Stimulated activated CD4-positive, alpha-beta T cell treated with anti-CD3 and anti-CD28 coated beads, Interleukin-2, amount 100 ng/mL, for 24 hours (primary cell): ENCODE measurements around the gene CCDC187.
"Not testable (repeated sequence)": the region's sequence is repeated elsewhere in the genome, so short reads cannot be mapped to it uniquely, and the experiment has no call there.

Source experiments
- DNase-seq, 2 donors: peaks; one replicate each; pipeline ENCODE4 v3.0.0-alpha.2; 2020

CCDC187 gene

GRCh38 chr9:136303825-136304416 lies at the start of gene CCDC187:
TSS of gene CCDC187 (minus strand) at chr9:136304094. CDS start at chr9:136303830, 264 bp downstream.
- DNase-seq, result no peak

GRCh38 chr9:136353088-136353487 lies 49.2 kb upstream of the CCDC187 start:
- DNase-seq, result no peak

GRCh38 chr9:136352682-136353081 lies 48.8 kb upstream of the CCDC187 start:
- DNase-seq, result no peak

- not testable (repeated sequence) for DNase-seq
Observed at GRCh38 chr9:136351868-136352267, 48.0 kb upstream of the CCDC187 start.

- no peak for DNase-seq
Observed at GRCh38 chr9:136351252-136351800, 47.4 kb upstream of the CCDC187 start.

GRCh38 chr9:136349546-136349945 lies 45.7 kb upstream of the CCDC187 start:
- DNase-seq, result no peak

- DNase-seq, result no peak
Observed at GRCh38 chr9:136348691-136349090, 44.8 kb upstream of the CCDC187 start.

GRCh38 chr9:136347472-136348256 lies 43.8 kb upstream of the CCDC187 start:
- no peak for DNase-seq

GRCh38 chr9:136346927-136347465 lies 43.1 kb upstream of the CCDC187 start:
- no peak for DNase-seq

GRCh38 chr9:136346157-136346481 lies 42.2 kb upstream of the CCDC187 start:
- no peak for DNase-seq

GRCh38 chr9:136345281-136346156 lies 41.6 kb upstream of the CCDC187 start:
- DNase-seq, result no peak

- DNase-seq, result no peak
Observed at GRCh38 chr9:136344544-136345280, 40.8 kb upstream of the CCDC187 start.

GRCh38 chr9:136343884-136344269 lies 40.0 kb upstream of the CCDC187 start:
- no peak for DNase-seq

GRCh38 chr9:136343121-136343883 lies 39.4 kb upstream of the CCDC187 start:
- DNase-seq, result no peak

GRCh38 chr9:136342181-136343120 lies 38.6 kb upstream of the CCDC187 start:
- DNase-seq, result peak; percentile 63 to 76

- DNase-seq, result no peak
Observed at GRCh38 chr9:136341769-136342168, 37.9 kb upstream of the CCDC187 start.

GRCh38 chr9:136341042-136341655 lies 37.3 kb upstream of the CCDC187 start:
- DNase-seq, result no peak

GRCh38 chr9:136340356-136341041 lies 36.6 kb upstream of the CCDC187 start:
- no peak for DNase-seq

GRCh38 chr9:136339958-136340310 lies 36.0 kb upstream of the CCDC187 start:
- DNase-seq, result no peak
